Left lung (tissue), 10 donors: ENCODE results near the gene LRRC70. TPM values are rescaled to one million over a fixed set of nuclear protein-coding genes. Genes with fewer than 3 reads are reported as not detected.

Experiments used
- ATAC-seq: fragments of 200-7000 bp; cut with Tn5 transposase; one replicate; pipeline ENCODE4 v1.9.1; 2020; ENCODE audit warnings: moderate library complexity
- DNase-seq, 4 donors: peaks; one replicate each; pipeline ENCODE4 v3.0.0-alpha.2; 2013 to 2020
- H3K27ac ChIP-seq, 2 donors: fragments of 200-600 bp; sonication (generic) in 1 of 2; one replicate each; pipeline versions ENCODE4 v1.5.0 to v1.8.0; 2020 to 2021
- H3K27me3 ChIP-seq, 2 donors: fragments of 200-600 bp; sonication (generic) in 1 of 2; one replicate each; pipeline versions ENCODE4 v1.5.0 to v1.8.0; 2020 to 2021
- H3K36me3 ChIP-seq, 2 donors: fragments of 200-600 bp; sonication (generic) in 1 of 2; one replicate each; pipeline versions ENCODE4 v1.5.0 to v1.8.0; 2020 to 2021
- H3K4me1 ChIP-seq, 2 donors: fragments of 200-600 bp; one replicate each; pipeline ENCODE4 v1.8.0; 2021
- H3K4me3 ChIP-seq, 2 donors: fragments of 200-600 bp; sonication (generic) in 1 of 2; one replicate each; pipeline versions ENCODE4 v1.5.0 to v1.8.0; 2020 to 2021; ENCODE audit warnings: mild to moderate bottlenecking in 1 of 2
- H3K9me3 ChIP-seq, 2 donors: fragments of 200-600 bp; sonication (generic) in 1 of 2; one replicate each; pipeline versions ENCODE4 v1.5.0 to v1.8.0; 2020 to 2021
- CTCF ChIP-seq, 2 donors: fragments of 200-600 bp; sonication (generic) in 1 of 2; IDR thresholded peaks; one replicate each; pipeline versions ENCODE4 v1.5.0 to v1.8.0; 2021; ENCODE audit warnings: antibody characterized with exemption in 2 of 2
- intact Hi-C, 2 donors: fragments of 100-400 bp; cut with DNase I; formaldehyde crosslinking; loops; one replicate each; pipeline versions ENCODE4 v1.11.2 to v1.14.2; 2022
- polyA plus RNA-seq, 6 donors: library from polyadenylated mRNA; unstranded; fragments of 120-200 nt; gene quantifications; one replicate each; pipeline ENCODE4 v1.2.1, GENCODE V29; 2013; ENCODE audit not compliant: insufficient read length in 6 of 6
- total RNA-seq, 2 donors: library from RNA; stranded (reverse); fragmentation: NEBNext Ultra II Directional; extraction: Animal tissue kit (Norgen Biotek cat#: 25700); gene quantifications; one replicate each; pipeline ENCODE4 v1.2.1, GENCODE V29; 2021
- donor health status: DM: no; HTN: yes; CAD: no.
- donor health status: DM: no; HTN: no; CAD: no.

The LRRC70 gene
- total and polyA plus RNA-seq, 8 donors: 1.1 to 11.8 (median 7.7) TPM

GRCh38 chr5:62555930-62556329, 22.7 kb upstream of the LRRC70 start:
- Histone ChIP-seq H3K27ac (no peak overlapping the region), H3K4me1 (no peaks in the 10 kb centered on the region), H3K4me3 (no peak overlapping the region), H3K27me3 (no peaks in the 10 kb centered on the region), H3K36me3 (peaks cover 0 to 13% of the 10 kb centered on the region in 2 donors), H3K9me3 (no peaks in the 10 kb centered on the region)
- DNase-seq: no peak
- intact Hi-C loops: no loop called here
- ATAC-seq: no peak
- no peak for TF ChIP-seq CTCF (IDR thresholded peaks at IDR 0.05)

- TF ChIP-seq CTCF (IDR thresholded peaks at IDR 0.05): no peak
- H3K4me1 ChIP-seq: no peaks in the 10 kb centered on the region
- no peaks in the 10 kb centered on the region for H3K27me3 ChIP-seq
- no peaks in the 10 kb centered on the region for H3K9me3 ChIP-seq
- H3K27ac ChIP-seq: no peak overlapping the region
- no peak overlapping the region for H3K4me3 ChIP-seq
- peaks cover 0 to 13% of the 10 kb centered on the region in 2 donors for H3K36me3 ChIP-seq
- intact Hi-C loops: no loop called here
- DNase-seq (no peak), ATAC-seq (no peak)
These were observed 19.7 kb upstream of the LRRC70 start for GRCh38 chr5:62558941-62559340.

GRCh38 chr5:62560786-62561185, 17.8 kb upstream of the LRRC70 start:
- no peak for DNase-seq
- no peaks in the 10 kb centered on the region for H3K4me1 ChIP-seq
- intact Hi-C loops: no loop called here
- H3K27me3 ChIP-seq: no peaks in the 10 kb centered on the region
- H3K36me3 ChIP-seq: peaks cover 0 to 18% of the 10 kb centered on the region in 2 donors
- TF ChIP-seq CTCF (IDR thresholded peaks at IDR 0.05): no peak
- no peak overlapping the region for H3K27ac ChIP-seq
- no peak for ATAC-seq
- no peak overlapping the region for H3K4me3 ChIP-seq
- H3K9me3 ChIP-seq: peaks cover 0 to 5% of the 10 kb centered on the region in 2 donors

GRCh38 chr5:62561896-62562295, 16.7 kb upstream of the LRRC70 start:
- ATAC-seq (no peak), DNase-seq (no peak)
- peaks cover 0 to 13% of the 10 kb centered on the region in 2 donors for H3K9me3 ChIP-seq
- no peak for TF ChIP-seq CTCF (IDR thresholded peaks at IDR 0.05)
- no peaks in the 10 kb centered on the region for H3K27me3 ChIP-seq
- no peaks in the 10 kb centered on the region for H3K4me1 ChIP-seq
- H3K36me3 ChIP-seq: peaks cover 0 to 28% of the 10 kb centered on the region in 2 donors
- H3K4me3 ChIP-seq: no peak overlapping the region
- no peak overlapping the region for H3K27ac ChIP-seq
- intact Hi-C loops: no loop called here

- DNase-seq: no peak
- no peak for ATAC-seq
- intact Hi-C loops: no loop called here
- no peak overlapping the region for H3K4me3 ChIP-seq
- no peaks in the 10 kb centered on the region for H3K4me1 ChIP-seq
- peaks cover 0 to 31% of the 10 kb centered on the region in 2 donors for H3K36me3 ChIP-seq
- H3K27ac ChIP-seq: no peak overlapping the region
- no peaks in the 10 kb centered on the region for H3K27me3 ChIP-seq
- H3K9me3 ChIP-seq: peaks cover 0 to 20% of the 10 kb centered on the region in 2 donors
- no peak for TF ChIP-seq CTCF (IDR thresholded peaks at IDR 0.05)
These were observed 15.8 kb upstream of the LRRC70 start for GRCh38 chr5:62562867-62563266.
